ENCODE measurements around the gene RFC3. TPM values are rescaled to one million over a fixed set of nuclear protein-coding genes. Genes with fewer than 3 reads are reported as not detected.

Gene RFC3
- total RNA-seq, 1 donor from 2014 or later = 23.9 TPM

DNA sequence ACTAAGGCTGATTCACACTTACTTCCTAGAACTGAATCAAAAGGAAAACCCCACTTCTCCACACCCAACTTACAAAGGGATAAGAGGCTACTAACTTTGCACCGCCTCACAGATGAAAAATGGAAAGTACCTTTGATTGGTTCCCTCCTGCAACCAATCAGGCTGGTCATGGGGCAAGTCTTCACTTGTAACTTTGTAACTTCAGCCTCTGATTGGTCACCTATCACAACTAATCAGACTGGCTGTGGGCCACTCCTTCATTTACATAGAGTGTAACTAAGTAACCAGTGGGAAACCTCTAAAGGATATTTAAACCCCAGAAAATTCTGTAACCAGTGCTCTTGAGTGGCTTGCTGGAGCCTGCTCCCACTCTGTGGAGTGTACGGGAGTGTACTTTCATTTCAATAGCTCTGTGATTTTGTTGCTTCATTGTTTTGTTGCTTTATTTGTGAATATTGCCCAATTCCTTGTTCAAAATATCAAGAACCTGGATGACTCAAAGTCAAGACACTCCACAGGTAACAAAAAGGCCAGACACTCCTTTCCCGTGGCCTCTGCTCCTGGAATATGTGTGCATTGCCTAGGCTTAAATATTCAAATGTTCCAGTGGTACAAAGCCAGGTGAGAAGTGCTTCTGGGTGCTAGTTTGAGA is 50.5 kb downstream of the RFC3 start:
- no peak for DNase-seq

DNA sequence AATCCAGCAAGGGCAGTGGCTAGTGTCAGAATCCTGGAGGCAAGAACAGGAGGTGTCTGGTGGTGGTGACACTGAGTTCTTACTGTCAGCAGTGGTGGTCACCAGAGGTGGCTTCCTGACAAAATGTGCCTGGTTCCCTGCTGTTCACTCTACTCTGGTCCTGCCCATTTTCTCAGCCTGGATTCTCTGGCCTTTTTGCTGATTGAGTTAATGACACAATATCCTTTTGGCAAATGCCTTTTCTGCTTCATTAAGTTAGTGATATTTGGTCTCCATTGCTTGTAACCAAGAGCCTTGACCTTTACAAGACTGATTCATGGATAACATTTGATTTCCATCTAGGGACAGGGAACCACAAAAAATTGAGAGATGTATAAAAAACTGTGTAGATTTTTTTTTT is 51.1 kb downstream of the RFC3 start:
- DNase-seq = no peak

GRCh38 chr13:33870046-33870668 is 52.2 kb downstream of the RFC3 start:
- peak; percentile 54 for DNase-seq

DNA sequence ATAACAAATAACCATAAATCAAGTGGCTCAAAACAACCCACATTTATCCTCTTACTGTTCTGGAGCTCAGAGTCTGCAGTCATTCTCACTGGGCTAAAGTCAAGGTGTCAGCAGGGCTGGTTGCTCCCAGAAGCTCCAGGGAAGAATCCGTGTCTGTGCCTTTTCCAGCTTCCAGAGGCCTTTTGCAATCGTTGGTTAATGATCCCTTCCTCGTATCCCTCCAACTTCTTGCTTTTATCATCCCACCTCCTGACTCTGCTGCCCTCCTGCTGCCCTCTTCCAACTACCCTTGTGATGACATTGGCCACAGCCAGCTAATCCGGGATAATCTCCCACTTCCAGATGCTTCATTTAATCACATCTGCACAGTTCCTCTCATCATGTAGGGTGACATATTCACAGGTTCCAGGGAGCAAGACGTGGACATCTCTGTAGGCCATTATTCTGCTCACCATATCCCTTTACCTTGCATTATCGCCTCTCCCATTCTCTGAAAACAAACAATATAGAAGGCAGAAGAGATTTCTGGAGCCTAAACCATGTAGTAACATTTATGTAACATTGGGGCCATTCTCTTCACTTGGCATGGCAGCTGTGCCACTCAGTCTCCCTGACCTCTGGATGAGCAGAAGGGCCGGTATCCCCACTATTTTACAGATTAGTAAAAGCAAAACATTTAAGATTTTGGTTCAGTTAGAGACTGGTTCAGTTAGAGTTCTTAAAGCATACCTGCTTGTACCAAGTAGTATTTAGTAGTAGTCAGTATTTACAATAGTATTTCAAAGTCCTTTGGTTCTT is 53.5 kb downstream of the RFC3 start:
- no peak for DNase-seq

- DNase-seq = no peak
Observed at GRCh38 chr13:33872005-33872351, 54.0 kb downstream of the RFC3 start.

DNA sequence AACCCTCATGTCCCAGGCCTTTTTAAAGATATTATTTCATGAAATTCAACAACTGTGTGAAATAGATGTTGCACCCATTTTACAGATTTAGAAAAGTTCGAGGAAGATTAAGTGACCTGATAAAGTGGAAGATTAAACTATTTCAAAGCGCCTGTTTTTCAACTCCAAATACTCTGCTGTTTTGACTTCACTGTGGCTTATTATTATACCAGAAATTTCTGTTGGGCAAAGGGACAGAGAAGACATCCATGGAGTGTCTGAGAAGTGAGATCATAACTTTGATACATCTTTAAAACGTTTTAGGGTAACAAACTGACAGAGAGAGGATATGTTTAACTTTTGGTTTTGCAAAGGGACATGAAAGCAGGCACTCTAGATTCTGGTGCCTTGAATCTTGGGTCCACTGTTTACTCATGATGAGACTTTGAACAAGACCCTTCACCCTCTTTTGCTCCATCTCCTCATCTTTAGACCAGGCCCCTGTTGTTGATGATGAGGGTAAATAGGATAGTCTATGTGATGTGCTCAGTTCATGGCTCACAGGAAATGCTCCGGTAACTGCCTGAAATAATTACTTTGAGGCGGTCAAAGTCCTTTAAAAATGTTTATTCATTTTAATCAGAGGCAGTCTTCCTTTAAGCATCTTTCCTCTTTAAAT is 55.4 kb downstream of the RFC3 start:
- DNase-seq = no peak

DNA sequence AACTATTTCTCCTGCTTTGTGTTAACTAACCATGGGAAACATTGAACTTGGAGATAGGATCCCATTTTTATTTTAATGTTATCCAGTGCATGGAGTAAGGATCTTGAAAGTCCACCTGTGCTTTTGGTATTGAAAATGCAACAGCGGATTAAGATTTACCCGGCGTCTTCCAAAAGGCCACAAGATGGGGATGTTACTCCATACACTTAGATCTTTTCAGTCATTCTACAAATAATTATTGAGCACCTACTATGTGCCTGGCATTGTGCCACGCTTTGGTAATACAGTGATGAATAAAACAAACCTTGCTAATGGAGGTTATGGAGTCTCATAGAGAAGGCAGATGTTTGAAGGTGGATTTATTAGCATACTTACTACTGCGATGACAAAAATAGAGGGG is 56.9 kb downstream of the RFC3 start:
- DNase-seq = no peak

- DNase-seq = peak; percentile 39
Observed at GRCh38 chr13:33875618-33876401, 57.9 kb downstream of the RFC3 start.

DNA sequence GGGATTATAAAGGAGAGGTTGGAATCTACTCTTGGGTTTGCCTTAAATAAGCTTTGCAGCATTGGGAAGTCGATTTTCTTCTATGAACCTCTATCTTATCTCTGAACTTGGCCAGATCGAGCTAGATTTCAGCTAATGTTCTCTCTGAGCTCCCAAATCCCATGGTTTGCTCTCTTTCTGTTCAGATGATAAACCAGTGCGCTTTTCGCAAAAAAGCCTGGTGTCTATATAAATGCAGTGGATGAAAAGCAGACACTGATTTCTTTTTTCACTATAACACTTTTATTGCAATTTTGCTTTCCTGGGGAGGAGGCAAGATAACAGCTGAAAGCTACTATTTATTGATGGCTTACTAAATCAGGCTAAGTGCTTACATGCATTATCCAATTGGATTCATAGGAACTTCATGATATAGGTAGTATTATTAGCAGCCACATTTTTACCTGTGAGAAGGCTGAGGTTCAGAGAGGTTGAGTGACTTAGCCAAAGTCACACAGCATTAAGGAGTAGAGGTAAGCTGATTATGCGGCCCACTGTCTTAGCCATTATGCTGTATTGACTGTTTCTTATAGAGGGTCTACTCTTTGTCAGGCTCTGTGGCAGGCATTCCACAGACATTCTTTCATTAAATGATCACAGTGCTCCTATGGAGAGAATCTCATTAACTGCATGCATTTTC is 58.9 kb downstream of the RFC3 start:
- DNase-seq = no peak

DNA sequence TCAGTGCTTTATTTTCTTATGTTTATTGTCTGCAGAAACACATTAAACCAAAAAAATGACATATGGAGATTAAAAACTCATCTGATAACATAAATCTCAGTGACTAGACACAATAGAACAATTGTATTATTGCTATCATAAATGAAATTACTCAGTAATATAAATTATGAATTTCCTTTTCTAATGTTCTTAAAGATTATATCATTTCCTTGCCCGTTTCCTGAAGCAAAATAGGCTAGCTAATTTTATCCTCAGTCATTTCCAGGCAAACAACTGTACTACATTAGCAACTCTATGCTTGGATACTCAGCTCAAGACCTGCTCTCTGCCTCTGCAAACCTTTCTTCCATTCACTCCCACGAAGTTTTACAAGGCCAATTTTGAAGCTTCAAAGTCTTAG is 61.2 kb downstream of the RFC3 start:
- no peak for DNase-seq

- no peak for DNase-seq
Observed at GRCh38 chr13:33882804-33883203, 64.9 kb downstream of the RFC3 start.

- DNase-seq = no peak
Observed at GRCh38 chr13:33884531-33885220, 66.7 kb downstream of the RFC3 start.

Small RNAs within 50 kb of the gene (small RNA-seq; reads per million reads assigned to genes)
- gene RNU5A-4P (ENCODE audit: low replicate concordance) = not detected
